ENCODE results near the gene MAGIX.

Gene MAGIX

DNA sequence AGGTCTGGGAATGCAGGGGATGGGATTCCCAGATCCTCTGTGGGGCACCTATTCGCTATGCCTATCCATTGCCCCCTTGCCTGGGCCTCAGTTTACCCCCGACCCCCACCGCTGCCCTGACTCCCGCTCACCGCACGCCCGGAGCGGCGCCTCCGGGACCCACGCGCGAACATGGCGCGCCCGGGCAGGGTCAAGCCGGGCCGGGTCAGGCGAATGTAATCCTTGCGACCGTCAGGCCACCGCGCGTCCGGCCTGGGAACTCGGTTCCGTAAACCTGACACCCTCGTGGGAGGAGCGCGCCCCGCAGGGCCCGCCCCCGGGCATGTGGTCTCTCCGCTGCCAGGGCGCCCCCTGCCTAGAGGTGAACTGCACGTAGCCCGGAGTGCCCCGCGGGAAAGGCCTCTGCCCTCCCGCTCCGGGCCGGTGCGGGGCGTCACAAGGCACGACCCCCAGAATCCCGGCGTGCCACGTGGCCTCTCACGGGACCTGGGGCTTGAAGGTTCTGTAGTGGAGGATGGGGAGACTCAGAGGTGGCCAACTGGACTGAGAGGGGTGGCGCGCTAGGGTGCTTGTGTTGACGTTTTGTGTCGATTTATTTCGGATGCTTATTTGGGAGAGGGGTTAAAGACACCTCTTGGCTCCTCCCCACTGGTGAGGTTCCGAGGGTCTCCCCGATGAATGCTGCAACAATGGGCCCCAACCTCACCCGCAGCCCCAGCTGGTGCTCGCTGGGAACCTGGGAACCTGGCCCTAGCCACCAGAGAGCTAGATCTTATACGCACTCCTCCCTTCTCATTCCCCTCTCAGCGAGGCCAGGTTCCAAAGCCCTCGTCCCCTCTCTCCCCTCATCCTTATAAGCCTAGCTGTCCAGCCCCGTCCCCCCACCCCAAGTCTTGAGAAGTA is 23.8 kb downstream of the MAGIX start, which contains the start of gene PRICKLE3:
Gene PRICKLE3 (minus strand): TSS at position 249 of the 903 bp plus-strand sequence. CDS start 76 bp downstream, at position 173.
- DNase-seq (ENCODE audit: low read depth): no peak
- TF ChIP-seq, protein P1, sequence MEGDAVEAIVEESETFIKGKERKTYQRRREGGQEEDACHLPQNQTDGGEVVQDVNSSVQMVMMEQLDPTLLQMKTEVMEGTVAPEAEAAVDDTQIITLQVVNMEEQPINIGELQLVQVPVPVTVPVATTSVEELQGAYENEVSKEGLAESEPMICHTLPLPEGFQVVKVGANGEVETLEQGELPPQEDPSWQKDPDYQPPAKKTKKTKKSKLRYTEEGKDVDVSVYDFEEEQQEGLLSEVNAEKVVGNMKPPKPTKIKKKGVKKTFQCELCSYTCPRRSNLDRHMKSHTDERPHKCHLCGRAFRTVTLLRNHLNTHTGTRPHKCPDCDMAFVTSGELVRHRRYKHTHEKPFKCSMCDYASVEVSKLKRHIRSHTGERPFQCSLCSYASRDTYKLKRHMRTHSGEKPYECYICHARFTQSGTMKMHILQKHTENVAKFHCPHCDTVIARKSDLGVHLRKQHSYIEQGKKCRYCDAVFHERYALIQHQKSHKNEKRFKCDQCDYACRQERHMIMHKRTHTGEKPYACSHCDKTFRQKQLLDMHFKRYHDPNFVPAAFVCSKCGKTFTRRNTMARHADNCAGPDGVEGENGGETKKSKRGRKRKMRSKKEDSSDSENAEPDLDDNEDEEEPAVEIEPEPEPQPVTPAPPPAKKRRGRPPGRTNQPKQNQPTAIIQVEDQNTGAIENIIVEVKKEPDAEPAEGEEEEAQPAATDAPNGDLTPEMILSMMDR (conservative IDR thresholded peaks at IDR 0.05; ENCODE audit: low read depth, low read length): peak; percentile 33
- H3K4me3 ChIP-seq (ENCODE audit: low read length): peak within 1 kb of the TSS; percentile 60

DNA sequence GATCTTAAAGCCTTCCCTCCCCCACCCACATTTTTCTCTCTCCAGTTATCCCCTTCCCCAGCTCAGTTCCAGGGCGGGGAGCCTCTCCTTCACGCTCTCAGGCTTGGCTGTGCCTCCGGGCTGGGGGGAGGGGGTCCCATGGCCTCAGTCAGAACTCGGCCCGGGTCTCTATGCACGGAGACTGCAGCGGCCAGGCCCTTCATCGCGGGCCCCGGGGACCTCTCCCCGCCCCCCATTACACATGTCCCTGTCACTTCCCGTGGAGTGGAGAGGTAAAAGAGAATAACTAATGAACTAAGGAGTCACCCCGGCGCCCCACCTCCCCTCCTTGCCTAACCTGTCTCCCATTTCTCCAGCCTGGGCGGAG is 24.5 kb downstream of the MAGIX start:
- DNase-seq (ENCODE audit: low read depth): no peak
- TF ChIP-seq, protein P1 (conservative IDR thresholded peaks at IDR 0.05; ENCODE audit: low read depth, low read length): no peak
- H3K4me3 ChIP-seq (ENCODE audit: low read length): no peak overlapping the region

GRCh38 chrX:49187526-49187925 is 25.0 kb downstream of the MAGIX start:
- no peak overlapping the region for H3K4me3 ChIP-seq (ENCODE audit: low read length)
- TF ChIP-seq, protein P1 (conservative IDR thresholded peaks at IDR 0.05; ENCODE audit: low read depth, low read length): no peak
- no peak for DNase-seq (ENCODE audit: low read depth)

GRCh38 chrX:49188468-49189076 is 26.0 kb downstream of the MAGIX start:
- TF ChIP-seq, protein P1 (conservative IDR thresholded peaks at IDR 0.05; ENCODE audit: low read depth, low read length): no peak
- no peak overlapping the region for H3K4me3 ChIP-seq (ENCODE audit: low read length)
- no peak for DNase-seq (ENCODE audit: low read depth)

GRCh38 chrX:49189606-49190005 is 27.0 kb downstream of the MAGIX start:
- no peak overlapping the region for H3K4me3 ChIP-seq (ENCODE audit: low read length)

DNA sequence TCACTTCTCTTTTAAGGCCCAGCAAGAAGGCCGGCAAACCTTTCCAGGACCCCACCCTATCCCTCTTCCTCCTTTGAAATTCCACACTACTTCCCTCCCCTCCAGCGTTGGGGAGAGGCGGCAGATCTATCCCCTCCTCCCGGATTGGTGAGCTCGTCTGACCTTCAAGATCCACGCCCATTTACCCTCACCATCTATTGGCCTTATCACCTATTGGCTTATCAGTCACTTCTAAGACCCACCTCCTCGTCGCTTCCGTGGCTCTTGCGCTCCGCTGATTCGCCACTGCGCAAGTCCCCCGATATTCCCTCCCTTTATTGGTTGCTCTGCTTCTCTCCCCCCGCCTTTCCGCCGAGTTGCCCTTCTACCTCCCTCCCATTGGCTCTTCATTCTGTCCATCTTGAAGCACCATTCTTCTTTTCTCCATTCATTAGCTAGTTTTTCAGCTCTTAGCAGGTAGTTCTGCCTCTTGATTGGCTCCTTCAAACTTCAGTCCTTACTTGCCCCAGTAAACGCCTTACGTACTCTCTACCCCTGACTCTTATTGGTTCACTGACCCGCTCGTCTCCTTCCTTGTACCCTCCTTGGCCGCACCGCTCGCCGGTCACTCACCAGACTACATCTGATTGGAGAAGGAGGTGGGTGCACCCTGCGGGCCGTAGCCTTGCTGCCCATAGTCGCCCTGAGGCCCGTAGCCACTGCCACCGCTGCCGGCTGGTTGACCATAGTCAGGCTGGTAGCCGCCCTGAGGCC is 28.4 kb downstream of the MAGIX start:
- TF ChIP-seq, protein P1 (conservative IDR thresholded peaks at IDR 0.05; ENCODE audit: low read depth, low read length): no peak
- peak overlapping the region; percentile 69 for H3K4me3 ChIP-seq (ENCODE audit: low read length)
- DNase-seq (ENCODE audit: low read depth): peak; percentile 98

More at GRCh38 chrX:49189606-49190005, 27.0 kb downstream of the MAGIX start:
- TF ChIP-seq, protein P1 (conservative IDR thresholded peaks at IDR 0.05; ENCODE audit: low read depth, low read length): no peak
- no peak for DNase-seq (ENCODE audit: low read depth)

All from retinal pigment epithelial cell (primary cell).